Stimulated activated naive CD8-positive, alpha-beta T cell treated with anti-CD3 and anti-CD28 coated beads, Interleukin-15, Interleukin-2, amounts not matched to agents 100 ng/mL and 50 ng/mL, for 24 hours (primary cell): ENCODE data around the gene TPX2.

Experiments used
- H3K27ac Mint-ChIP-seq: one replicate; pipeline ENCODE4 v1.8.0; 2021; ENCODE audit warnings: mild to moderate bottlenecking, mixed read lengths
- H3K27me3 Mint-ChIP-seq: one replicate; pipeline ENCODE4 v1.8.0; 2021; ENCODE audit warnings: mixed read lengths
- H3K36me3 Mint-ChIP-seq: one replicate; pipeline ENCODE4 v1.8.0; 2021; ENCODE audit warnings: low read depth, mixed read lengths
- H3K4me1 Mint-ChIP-seq: one replicate; pipeline ENCODE4 v1.8.0; 2021; ENCODE audit warnings: low read depth, mixed read lengths
- H3K4me3 Mint-ChIP-seq: one replicate; pipeline ENCODE4 v1.8.0; 2021; ENCODE audit warnings: mild to moderate bottlenecking, mixed read lengths
- H3K9me3 Mint-ChIP-seq: one replicate; pipeline ENCODE4 v1.8.0; 2021; ENCODE audit warnings: mixed read lengths

The TPX2 gene

GRCh38 chr20:31713312-31714273 is 25.5 kb upstream of the TPX2 start:
- peaks cover 93% of the 10 kb centered on the region for H3K36me3 Mint-ChIP-seq
- no peaks in the 10 kb centered on the region for H3K27me3 Mint-ChIP-seq
- H3K9me3 Mint-ChIP-seq = no peaks in the 10 kb centered on the region
- H3K27ac Mint-ChIP-seq = peak overlapping the region; percentile 94
- H3K4me1 Mint-ChIP-seq = peaks cover 91% of the 10 kb centered on the region
- peak overlapping the region; percentile 96 for H3K4me3 Mint-ChIP-seq

- peak overlapping the region; percentile 98 for H3K27ac Mint-ChIP-seq
Measured at GRCh38 chr20:31715766-31716165, 23.3 kb upstream of the TPX2 start.

GRCh38 chr20:31716351-31716750 is 22.7 kb upstream of the TPX2 start:
- H3K4me1 Mint-ChIP-seq = peaks cover 77% of the 10 kb centered on the region
- H3K9me3 Mint-ChIP-seq = no peaks in the 10 kb centered on the region
- peak overlapping the region; percentile 96 for H3K4me3 Mint-ChIP-seq
- peaks cover 98% of the 10 kb centered on the region for H3K36me3 Mint-ChIP-seq
- peak overlapping the region; percentile 98 for H3K27ac Mint-ChIP-seq
- H3K27me3 Mint-ChIP-seq = no peaks in the 10 kb centered on the region

More at GRCh38 chr20:31715766-31716165, 23.3 kb upstream of the TPX2 start:
- H3K4me3 Mint-ChIP-seq = peak overlapping the region; percentile 96
- no peaks in the 10 kb centered on the region for H3K27me3 Mint-ChIP-seq
- peaks cover 83% of the 10 kb centered on the region for H3K4me1 Mint-ChIP-seq
- no peaks in the 10 kb centered on the region for H3K9me3 Mint-ChIP-seq
- H3K36me3 Mint-ChIP-seq = peaks cover 98% of the 10 kb centered on the region

GRCh38 chr20:31716818-31717477 is 22.1 kb upstream of the TPX2 start:
- peak overlapping the region; percentile 98 for H3K27ac Mint-ChIP-seq
- peaks cover 98% of the 10 kb centered on the region for H3K36me3 Mint-ChIP-seq
- no peaks in the 10 kb centered on the region for H3K27me3 Mint-ChIP-seq
- H3K9me3 Mint-ChIP-seq = no peaks in the 10 kb centered on the region
- H3K4me1 Mint-ChIP-seq = peaks cover 71% of the 10 kb centered on the region
- peak overlapping the region; percentile 96 for H3K4me3 Mint-ChIP-seq

- peak overlapping the region; percentile 98 for H3K27ac Mint-ChIP-seq
- H3K4me3 Mint-ChIP-seq = peak overlapping the region; percentile 96
- peaks cover 95% of the 10 kb centered on the region for H3K36me3 Mint-ChIP-seq
- peaks cover 64% of the 10 kb centered on the region for H3K4me1 Mint-ChIP-seq
- no peaks in the 10 kb centered on the region for H3K9me3 Mint-ChIP-seq
- no peaks in the 10 kb centered on the region for H3K27me3 Mint-ChIP-seq
Measured at GRCh38 chr20:31717478-31718201, 21.4 kb upstream of the TPX2 start.

GRCh38 chr20:31718952-31719643 is 20.0 kb upstream of the TPX2 start:
- H3K9me3 Mint-ChIP-seq = no peaks in the 10 kb centered on the region
- peak overlapping the region; percentile 96 for H3K4me3 Mint-ChIP-seq
- H3K27me3 Mint-ChIP-seq = no peaks in the 10 kb centered on the region
- peaks cover 54% of the 10 kb centered on the region for H3K4me1 Mint-ChIP-seq
- peaks cover 80% of the 10 kb centered on the region for H3K36me3 Mint-ChIP-seq
- peak overlapping the region; percentile 93 for H3K27ac Mint-ChIP-seq

GRCh38 chr20:31719644-31720485 is 19.2 kb upstream of the TPX2 start:
- peaks cover 73% of the 10 kb centered on the region for H3K36me3 Mint-ChIP-seq
- peaks cover 47% of the 10 kb centered on the region for H3K4me1 Mint-ChIP-seq
- H3K9me3 Mint-ChIP-seq = no peaks in the 10 kb centered on the region
- no peaks in the 10 kb centered on the region for H3K27me3 Mint-ChIP-seq
- H3K27ac Mint-ChIP-seq = peak overlapping the region; percentile 93
- H3K4me3 Mint-ChIP-seq = peak overlapping the region; percentile 96

GRCh38 chr20:31720486-31721407 is 18.3 kb upstream of the TPX2 start:
- no peaks in the 10 kb centered on the region for H3K9me3 Mint-ChIP-seq
- peak overlapping the region; percentile 93 for H3K27ac Mint-ChIP-seq
- no peaks in the 10 kb centered on the region for H3K27me3 Mint-ChIP-seq
- H3K36me3 Mint-ChIP-seq = peaks cover 64% of the 10 kb centered on the region
- H3K4me1 Mint-ChIP-seq = peaks cover 38% of the 10 kb centered on the region
- H3K4me3 Mint-ChIP-seq = peak overlapping the region; percentile 96

- Mint-ChIP-seq H3K27me3 (no peaks in the 10 kb centered on the region), H3K4me3 (peak overlapping the region; percentile 96), H3K27ac (peak overlapping the region; percentile 93), H3K4me1 (peaks cover 29% of the 10 kb centered on the region), H3K36me3 (peaks cover 55% of the 10 kb centered on the region), H3K9me3 (no peaks in the 10 kb centered on the region)
Measured at GRCh38 chr20:31721408-31722256, 17.5 kb upstream of the TPX2 start.

GRCh38 chr20:31722257-31723068 is 16.6 kb upstream of the TPX2 start, which contains the start of gene BCL2L1:
BCL2L1 (minus strand) TSS chr20:31722868; CDS start chr20:31722218, 650 bp downstream.
- H3K27me3 Mint-ChIP-seq = no peaks in the 10 kb centered on the region
- H3K9me3 Mint-ChIP-seq = no peaks in the 10 kb centered on the region
- H3K36me3 Mint-ChIP-seq = peaks cover 47% of the 10 kb centered on the region
- peak within 1 kb of the TSS; percentile 96 for H3K4me3 Mint-ChIP-seq
- peak within 1 kb of the TSS; percentile 93 for H3K27ac Mint-ChIP-seq
- H3K4me1 Mint-ChIP-seq = peaks cover 28% of the 10 kb centered on the region

GRCh38 chr20:31723069-31723318 is 16.1 kb upstream of the TPX2 start:
- Mint-ChIP-seq H3K27ac (peak overlapping the region; percentile 93), H3K9me3 (no peaks in the 10 kb centered on the region), H3K4me1 (peaks cover 25% of the 10 kb centered on the region), H3K4me3 (peak overlapping the region; percentile 96), H3K36me3 (peaks cover 41% of the 10 kb centered on the region), H3K27me3 (no peaks in the 10 kb centered on the region)
